ENCODE measurements around the gene MYO9A. TPM values are rescaled to one million over a fixed set of nuclear protein-coding genes. Genes with fewer than 3 reads are reported as not detected.

The MYO9A gene
- total RNA-seq, 3 donors from 2014 or later = 64.2 to 128 (median 86.5) TPM

GRCh38 chr15:71777216-71777943 is 340.6 kb downstream of the MYO9A start:
- H3K36me3 ChIP-seq = no peaks in the 10 kb centered on the region
- H3K27me3 ChIP-seq = no peaks in the 10 kb centered on the region
- TF ChIP-seq POLR2A (IDR thresholded peaks at IDR 0.05) (no peak), POLR2AphosphoS5 (IDR thresholded peaks at IDR 0.05) (no peak)
- TF ChIP-seq, protein P1, sequence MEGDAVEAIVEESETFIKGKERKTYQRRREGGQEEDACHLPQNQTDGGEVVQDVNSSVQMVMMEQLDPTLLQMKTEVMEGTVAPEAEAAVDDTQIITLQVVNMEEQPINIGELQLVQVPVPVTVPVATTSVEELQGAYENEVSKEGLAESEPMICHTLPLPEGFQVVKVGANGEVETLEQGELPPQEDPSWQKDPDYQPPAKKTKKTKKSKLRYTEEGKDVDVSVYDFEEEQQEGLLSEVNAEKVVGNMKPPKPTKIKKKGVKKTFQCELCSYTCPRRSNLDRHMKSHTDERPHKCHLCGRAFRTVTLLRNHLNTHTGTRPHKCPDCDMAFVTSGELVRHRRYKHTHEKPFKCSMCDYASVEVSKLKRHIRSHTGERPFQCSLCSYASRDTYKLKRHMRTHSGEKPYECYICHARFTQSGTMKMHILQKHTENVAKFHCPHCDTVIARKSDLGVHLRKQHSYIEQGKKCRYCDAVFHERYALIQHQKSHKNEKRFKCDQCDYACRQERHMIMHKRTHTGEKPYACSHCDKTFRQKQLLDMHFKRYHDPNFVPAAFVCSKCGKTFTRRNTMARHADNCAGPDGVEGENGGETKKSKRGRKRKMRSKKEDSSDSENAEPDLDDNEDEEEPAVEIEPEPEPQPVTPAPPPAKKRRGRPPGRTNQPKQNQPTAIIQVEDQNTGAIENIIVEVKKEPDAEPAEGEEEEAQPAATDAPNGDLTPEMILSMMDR (IDR thresholded peaks at IDR 0.05) = no peak
- no peak overlapping the region for H3K27ac ChIP-seq
- intact Hi-C loops (cut with DNase I; ENCODE audit: low total_unique reads) = no loop called here
- H3K4me3 ChIP-seq = no peak overlapping the region
- H3K9me3 ChIP-seq = no peaks in the 10 kb centered on the region
- no peaks in the 10 kb centered on the region for H3K4me1 ChIP-seq
- no peak for DNase-seq (ENCODE audit: low spot score in 2 of 2)

DNA sequence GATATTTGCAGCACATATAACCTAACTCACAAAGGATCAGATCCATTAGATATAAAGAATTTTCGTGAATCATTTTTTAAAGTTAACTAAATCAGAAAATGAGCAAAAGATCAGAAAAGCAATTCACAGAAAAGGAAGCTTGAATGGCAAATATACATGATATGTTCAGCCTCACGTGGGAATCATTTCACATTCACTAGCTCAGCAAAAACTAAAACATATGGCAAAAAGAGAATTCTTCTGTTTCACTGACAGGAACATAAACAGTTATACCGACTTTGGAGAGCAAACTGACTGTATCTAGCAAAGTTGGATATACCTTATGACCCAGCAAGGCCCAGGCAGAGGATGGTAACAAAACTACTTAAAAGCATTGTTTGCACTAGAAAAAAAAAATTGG is 341.6 kb downstream of the MYO9A start:
- TF ChIP-seq POLR2A (IDR thresholded peaks at IDR 0.05) (no peak), POLR2AphosphoS5 (IDR thresholded peaks at IDR 0.05) (no peak)
- TF ChIP-seq, protein P1 (IDR thresholded peaks at IDR 0.05) = no peak
- no peak for DNase-seq (ENCODE audit: low spot score in 2 of 2)
- no peak overlapping the region for H3K4me3 ChIP-seq

DNA sequence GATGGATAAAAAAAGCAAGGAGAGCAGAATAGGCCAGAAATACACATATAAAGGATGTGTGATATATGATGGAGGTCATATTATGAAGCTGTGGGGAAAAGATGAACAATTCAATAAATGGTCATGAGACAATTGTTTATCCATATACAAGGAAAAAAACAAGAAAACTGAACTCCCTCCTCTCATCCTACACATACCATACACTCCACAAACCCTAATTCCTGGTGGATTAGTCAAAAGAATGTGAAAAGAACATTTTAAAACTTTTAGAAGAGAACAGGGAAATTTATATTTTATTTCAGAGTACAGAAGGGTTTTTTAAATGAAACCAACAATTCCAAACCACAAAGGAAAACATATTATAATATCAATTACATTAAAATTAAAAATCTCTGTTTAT is 342.1 kb downstream of the MYO9A start:
- Histone ChIP-seq H3K27ac (no peak overlapping the region), H3K9me3 (no peaks in the 10 kb centered on the region), H3K4me1 (no peaks in the 10 kb centered on the region), H3K36me3 (no peaks in the 10 kb centered on the region), H3K27me3 (no peaks in the 10 kb centered on the region), H3K4me3 (no peak overlapping the region)
- TF ChIP-seq POLR2AphosphoS5 (IDR thresholded peaks at IDR 0.05) (no peak), POLR2A (IDR thresholded peaks at IDR 0.05) (no peak)
- TF ChIP-seq, protein P1 (IDR thresholded peaks at IDR 0.05) = no peak
- no peak for DNase-seq (ENCODE audit: low spot score in 2 of 2)
- intact Hi-C loops (cut with DNase I; ENCODE audit: low total_unique reads) = no loop called here

More for the DNA sequence above, 341.6 kb downstream of the MYO9A start:
- Histone ChIP-seq H3K9me3 (no peaks in the 10 kb centered on the region), H3K36me3 (no peaks in the 10 kb centered on the region), H3K27me3 (no peaks in the 10 kb centered on the region), H3K27ac (no peak overlapping the region), H3K4me1 (no peaks in the 10 kb centered on the region)
- intact Hi-C loops (cut with DNase I; ENCODE audit: low total_unique reads) = no loop called here

- Histone ChIP-seq H3K36me3 (no peaks in the 10 kb centered on the region), H3K9me3 (no peaks in the 10 kb centered on the region), H3K4me1 (no peaks in the 10 kb centered on the region), H3K27ac (no peak overlapping the region), H3K4me3 (no peak overlapping the region), H3K27me3 (no peaks in the 10 kb centered on the region)
- TF ChIP-seq, protein P1 (IDR thresholded peaks at IDR 0.05) = no peak
- TF ChIP-seq POLR2AphosphoS5 (IDR thresholded peaks at IDR 0.05) (no peak), POLR2A (IDR thresholded peaks at IDR 0.05) (no peak)
- no peak for DNase-seq (ENCODE audit: low spot score in 2 of 2)
- intact Hi-C loops (cut with DNase I; ENCODE audit: low total_unique reads) = no loop called here
Observed at GRCh38 chr15:71773206-71773859, 344.6 kb downstream of the MYO9A start.

Other genes with a start within 250 kb of the MYO9A start
- 1 to 10 TPM; 1.6 to 4.4 (median 2.0) TPM for gene SENP8, start 253 bp upstream of the MYO9A start, total RNA-seq
- 10 to 100 TPM in 2 of 3 donors, under 1 TPM in 1; 0.16 to 52.5 (median 18.7) TPM for gene GRAMD2A, start 79.6 kb upstream of the MYO9A start, total RNA-seq
- gene PKM, start 113.0 kb upstream of the MYO9A start, total RNA-seq = 100 to 1,000 TPM; 212 to 476 (median 367) TPM
- 10 to 100 TPM; 63.9 to 90.4 (median 65.8) TPM for gene PARP6, start 154.4 kb upstream of the MYO9A start, total RNA-seq
- gene CELF6, start 202.0 kb upstream of the MYO9A start, total RNA-seq = 1 to 10 TPM; 2.6 to 3.5 (median 2.9) TPM

All from breast epithelium (tissue), 4 donors.